Measurements from ENCODE around the gene OSBPL2. TPM values are rescaled to one million over a fixed set of nuclear protein-coding genes. Genes with fewer than 3 reads are reported as not detected.

OSBPL2 gene
- total RNA-seq, 1 donor from 2014 or later, result 39.0 TPM

DNA sequence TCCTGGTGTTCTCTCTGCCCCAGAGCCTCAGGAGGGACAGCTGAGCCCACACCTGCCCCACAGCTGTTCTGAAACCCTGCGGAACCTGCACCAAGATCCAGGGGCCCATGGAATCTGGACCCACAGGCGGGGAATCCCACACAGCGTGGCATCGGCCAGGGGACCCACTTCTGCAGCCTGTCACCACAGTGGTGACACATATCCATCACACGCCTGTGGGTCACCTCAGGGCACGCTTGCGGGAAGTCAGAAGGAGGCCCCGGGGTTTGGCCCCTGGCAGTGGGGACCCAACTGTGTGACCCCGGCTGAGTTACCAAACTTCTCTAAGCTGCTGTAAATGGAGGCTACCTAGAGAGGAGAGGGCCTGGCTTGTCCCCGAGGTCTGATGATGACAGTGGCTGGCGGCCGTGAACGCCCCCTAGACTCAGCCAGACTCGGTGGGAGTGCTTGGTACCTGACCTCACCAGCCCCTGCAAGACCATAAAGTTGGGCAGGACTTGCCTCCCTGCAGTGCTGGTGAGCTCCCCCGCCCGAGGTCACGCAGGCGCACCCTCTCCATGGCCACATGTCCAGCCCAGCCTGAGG is 16.0 kb upstream of the OSBPL2 start:
- no peak for DNase-seq

DNA sequence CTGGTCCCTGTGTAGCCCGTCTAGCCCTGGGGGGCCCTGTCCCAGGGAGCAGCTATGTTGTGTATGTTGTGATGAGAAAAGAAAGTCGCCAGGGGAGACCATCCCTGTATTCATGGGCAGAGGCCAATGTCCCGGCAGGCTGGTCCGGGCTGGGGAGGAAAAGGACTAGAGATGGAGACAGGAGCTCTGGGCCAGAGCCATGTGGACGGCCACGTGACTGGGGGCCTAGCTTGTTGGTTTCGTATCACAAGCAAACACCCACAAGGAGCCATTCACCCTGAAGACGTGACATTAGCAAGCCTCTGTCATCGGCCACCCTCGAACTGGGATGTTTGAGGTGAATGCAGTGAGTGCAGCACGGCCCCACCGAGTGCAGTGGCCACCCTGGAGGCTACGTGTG is 15.3 kb upstream of the OSBPL2 start:
- DNase-seq, result no peak

DNA sequence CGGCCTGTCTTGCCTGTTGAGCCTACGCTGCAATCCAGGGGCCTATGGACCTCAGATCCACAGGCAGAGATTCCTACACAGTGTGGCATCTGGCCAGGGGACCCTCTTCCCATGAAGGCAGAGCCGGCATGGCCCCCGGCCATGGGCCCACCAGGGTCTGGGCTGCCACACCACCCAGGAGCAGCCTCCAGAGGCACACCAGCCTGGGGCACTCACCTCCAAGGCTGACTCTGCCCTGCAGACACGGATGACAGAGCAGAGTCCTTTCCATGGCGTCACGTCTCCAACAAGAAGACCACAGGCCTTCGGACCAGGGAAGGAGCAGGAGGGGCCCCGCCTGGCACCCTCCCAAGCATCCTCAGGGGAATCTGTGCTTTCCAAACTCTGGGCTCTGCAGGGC is 14.8 kb upstream of the OSBPL2 start:
- no peak for DNase-seq

DNA sequence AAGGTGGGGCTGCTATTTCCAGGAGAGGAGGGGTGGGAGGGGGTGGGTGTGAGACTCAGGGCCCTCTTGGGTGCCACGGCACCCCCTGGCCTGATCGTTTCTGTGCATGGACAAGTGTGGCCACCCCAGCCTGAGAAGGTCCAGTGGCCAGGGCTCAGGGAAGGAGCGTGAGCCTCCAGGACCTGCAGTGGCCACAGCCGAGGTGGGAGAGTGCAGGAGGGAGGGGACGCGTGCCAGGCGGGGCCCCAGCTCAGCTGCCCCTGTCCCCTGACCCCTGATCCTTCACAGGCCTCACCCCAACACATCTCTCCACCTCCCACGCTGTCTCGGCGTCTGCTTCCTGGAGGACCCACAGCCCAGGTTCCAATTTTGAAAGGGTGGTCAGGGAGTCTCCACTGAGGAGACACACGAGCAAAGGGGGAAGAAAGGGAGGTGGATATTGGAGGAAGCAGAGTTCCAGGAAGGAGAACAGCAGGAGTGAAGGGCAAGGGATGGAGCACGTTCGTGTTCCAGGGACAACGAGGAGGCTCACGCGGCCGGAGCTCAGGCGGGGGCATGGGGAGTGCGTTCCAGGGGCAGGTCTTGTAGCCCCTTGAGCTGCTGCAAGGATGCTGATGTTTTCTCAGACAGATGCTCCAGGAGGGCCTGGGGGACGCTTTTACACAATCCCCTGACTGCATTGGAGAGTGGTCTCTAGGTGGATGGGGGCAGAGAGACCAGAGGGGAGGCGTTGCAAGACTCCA is 14.0 kb upstream of the OSBPL2 start:
- no peak for DNase-seq

GRCh38 chr20:62225026-62225425 is 13.3 kb upstream of the OSBPL2 start:
- no peak for DNase-seq

GRCh38 chr20:62225820-62226635 is 12.3 kb upstream of the OSBPL2 start:
- no peak for DNase-seq

- DNase-seq, result no peak
These were observed 11.4 kb upstream of the OSBPL2 start for GRCh38 chr20:62226707-62227590.

DNA sequence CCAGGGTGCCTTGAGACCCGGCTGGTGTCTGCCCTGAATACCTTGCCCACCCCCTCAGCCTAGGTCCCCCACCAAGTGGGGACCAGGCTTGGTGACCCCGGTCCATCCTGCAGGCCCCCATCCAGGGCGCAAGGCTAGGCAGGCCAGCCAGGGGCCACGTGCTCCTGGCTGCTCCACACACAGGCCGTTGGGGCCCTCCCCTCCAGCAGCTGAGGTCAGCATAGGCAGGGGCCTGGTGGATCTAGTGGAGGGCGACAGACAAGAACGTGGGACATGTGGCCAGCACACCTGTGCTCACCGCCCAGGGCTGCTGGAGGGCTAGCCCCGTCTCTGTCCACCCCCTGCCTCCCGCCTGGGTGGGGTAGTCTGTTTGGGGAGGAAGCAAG is 10.7 kb upstream of the OSBPL2 start:
- no peak for DNase-seq

DNA sequence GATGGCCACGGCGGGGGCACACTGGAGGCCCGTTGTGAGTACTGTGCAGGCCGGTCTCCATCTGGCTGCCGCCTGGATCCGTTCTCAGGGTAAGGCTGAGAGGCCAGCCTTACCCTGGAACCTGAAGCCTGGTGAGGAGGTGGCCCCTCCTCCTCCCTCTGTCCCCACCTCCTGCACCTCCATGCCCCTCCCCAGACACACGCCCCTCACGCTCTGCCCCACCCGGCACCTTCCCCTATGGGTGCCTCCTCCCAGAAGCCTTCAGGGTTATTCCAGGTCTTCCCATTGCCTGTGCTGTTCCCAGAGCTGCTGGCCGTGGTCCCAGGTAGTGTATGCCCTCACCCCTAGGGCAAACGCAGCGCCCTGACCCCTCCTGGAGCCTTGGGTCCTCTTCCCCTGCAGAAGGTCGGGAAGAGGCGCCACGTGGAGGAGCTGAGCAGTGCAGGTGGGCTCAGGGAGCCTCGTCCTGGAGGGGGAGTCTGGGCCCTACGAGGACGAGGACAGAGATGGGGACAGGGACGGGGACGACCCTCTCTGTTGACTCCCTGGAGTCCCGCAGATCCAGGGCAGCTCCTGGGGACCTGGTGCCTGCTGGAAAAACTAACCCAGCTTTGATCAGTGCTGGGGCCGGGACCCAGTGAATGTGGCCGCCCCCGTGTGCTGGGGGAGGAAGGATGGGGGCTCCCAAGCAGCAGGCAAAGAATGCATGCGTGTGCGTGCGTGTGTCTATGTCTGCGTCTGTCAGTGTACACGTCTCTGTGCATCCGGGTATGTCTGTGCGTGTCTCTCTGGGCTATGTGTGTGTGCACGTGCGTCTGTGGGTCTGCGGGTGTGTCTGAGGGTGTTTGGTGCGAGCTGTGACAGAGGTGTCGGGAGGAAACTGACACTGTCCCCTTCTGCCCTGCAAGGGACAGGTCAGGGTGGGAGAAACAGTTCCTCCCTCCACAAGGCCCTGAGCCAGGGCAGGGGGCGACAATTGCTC is 10.1 kb upstream of the OSBPL2 start:
- no peak for DNase-seq

- DNase-seq, result no peak
These were observed 9.3 kb upstream of the OSBPL2 start for GRCh38 chr20:62228982-62229545.

DNA sequence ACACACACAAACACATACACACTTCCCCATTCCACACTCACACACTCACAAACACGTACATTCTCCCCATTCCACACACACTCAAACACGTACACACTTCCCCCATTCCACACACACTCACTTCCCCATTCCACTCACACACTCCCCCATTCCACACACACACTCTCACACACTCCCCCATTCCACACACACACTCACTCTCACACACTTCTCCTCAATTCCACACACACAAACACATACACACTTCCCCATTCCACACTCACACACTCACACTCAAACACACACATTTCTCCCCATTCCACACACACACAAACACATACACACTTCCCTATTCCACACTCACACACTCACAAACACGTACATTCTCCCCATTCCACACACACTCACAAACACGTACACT is 8.7 kb upstream of the OSBPL2 start:
- DNase-seq, result no peak

DNA sequence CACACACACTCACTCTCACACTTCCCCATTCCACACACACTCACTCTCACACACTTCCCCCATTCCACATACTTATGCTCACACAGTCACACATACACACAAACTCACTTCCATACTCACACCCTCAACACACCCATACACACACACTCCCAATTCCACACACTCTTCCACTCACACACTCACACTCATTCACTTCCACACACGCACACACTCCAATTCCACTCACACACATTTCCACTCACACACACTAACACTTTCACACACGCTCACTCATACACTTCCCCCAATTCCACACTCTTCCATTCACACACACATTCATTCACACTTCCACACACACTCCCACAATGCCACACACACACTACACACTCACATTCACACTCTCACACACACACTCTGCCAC is 8.0 kb upstream of the OSBPL2 start:
- no peak for DNase-seq

DNA sequence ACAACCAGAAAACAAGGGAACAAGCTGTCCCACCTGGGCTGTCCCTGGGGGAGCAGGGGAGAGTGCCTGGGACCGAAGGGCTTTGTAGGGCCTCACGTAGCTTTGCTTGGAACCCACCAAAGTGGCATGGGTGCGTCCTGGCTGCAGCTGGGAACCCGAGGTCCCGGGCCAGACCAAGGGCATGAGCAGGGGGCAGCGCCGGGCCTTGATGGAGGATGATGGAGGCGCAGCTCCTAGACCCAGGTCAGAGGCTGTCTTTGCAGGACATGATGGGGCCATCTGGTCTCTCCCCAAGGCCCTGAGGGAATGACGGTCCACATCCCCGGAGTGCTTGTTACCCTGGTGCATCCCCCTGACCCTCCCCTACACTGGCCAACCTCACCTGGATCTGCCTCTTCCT is 7.6 kb upstream of the OSBPL2 start:
- no peak for DNase-seq

DNA sequence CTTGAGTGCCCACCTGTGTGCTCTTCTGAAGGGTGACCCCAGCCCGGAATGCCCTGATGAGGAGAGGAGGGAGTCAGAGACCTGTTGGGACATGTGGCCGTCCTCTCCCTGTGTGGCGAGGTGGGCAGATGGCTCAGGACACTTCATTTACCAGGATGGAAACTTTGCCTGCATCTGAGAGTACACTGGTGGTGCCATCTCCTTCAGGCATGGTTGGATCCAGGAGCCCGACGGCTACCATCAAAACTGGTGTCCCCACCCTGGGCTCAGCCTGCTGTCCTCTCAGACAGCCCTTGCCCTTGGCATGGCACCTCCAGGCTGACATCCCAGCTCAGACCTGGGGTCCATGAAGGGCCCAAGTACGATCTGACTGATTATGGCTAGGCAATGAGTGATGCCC is 7.0 kb upstream of the OSBPL2 start:
- no peak for DNase-seq

GRCh38 chr20:62232194-62232593 is 6.1 kb upstream of the OSBPL2 start:
- no peak for DNase-seq

DNA sequence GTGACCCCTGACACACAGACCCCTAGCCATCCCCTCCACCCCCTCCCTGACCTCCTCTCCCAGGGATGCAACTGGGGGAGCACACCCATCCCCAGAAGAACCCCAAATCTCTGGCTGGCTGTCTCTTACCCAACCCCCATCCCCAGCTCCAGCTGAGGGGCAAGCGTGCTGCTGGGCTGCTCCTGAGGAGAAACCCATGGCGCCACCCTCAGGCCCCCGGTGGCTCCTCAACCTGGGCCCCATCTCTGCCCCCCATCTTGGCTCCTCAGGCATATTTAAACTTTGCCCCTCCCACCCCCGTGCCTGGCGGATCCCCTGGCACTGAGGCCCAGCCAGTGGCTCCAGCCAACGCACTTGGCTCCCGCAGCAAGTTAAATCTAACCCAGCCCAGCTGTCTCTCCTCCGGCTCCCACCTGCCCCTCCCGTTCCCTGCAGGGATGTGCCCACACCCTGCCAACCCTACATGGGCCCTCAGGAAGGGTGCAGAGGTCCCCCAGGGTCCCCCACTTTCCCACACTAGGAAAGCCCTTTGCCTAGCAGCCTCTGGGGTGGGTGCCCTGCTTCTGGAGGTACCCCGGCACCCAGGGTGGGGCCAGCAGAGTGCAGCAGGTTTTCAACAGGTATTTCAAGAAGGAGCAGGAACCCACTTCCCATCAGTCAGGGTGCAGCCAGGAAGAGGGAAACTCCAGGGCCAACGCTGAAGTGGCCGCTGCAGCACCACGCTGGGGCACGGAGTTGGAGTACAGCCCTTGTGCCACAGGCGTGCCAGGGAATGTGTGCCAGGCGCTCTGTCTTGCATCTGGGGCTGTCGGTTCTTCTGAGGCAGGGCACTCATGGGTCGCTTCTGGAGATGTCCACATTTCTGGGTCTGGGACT is 5.3 kb upstream of the OSBPL2 start:
- DNase-seq, result no peak

DNA sequence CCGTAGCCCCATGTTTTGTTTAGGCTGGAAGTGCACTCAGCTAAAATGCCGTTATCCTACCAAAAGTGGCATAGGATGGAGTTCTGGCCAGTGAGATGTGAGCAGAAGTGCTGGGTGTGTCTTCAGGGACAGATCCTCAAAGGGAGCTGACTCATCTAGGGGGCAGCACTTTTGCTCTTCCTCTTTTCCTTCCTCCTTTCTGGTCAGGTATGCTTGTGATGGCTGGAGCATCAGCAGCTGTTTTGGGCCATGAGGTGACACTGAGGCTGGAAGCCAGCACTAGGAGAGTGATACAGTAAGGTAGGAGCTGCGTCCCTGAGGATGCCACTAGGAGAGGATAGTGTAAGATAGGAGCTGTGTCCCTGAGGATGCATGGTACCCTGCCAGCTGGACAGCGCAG is 4.6 kb upstream of the OSBPL2 start:
- DNase-seq, result no peak

GRCh38 chr20:62234339-62234738 is 4.0 kb upstream of the OSBPL2 start:
- no peak for DNase-seq

DNA sequence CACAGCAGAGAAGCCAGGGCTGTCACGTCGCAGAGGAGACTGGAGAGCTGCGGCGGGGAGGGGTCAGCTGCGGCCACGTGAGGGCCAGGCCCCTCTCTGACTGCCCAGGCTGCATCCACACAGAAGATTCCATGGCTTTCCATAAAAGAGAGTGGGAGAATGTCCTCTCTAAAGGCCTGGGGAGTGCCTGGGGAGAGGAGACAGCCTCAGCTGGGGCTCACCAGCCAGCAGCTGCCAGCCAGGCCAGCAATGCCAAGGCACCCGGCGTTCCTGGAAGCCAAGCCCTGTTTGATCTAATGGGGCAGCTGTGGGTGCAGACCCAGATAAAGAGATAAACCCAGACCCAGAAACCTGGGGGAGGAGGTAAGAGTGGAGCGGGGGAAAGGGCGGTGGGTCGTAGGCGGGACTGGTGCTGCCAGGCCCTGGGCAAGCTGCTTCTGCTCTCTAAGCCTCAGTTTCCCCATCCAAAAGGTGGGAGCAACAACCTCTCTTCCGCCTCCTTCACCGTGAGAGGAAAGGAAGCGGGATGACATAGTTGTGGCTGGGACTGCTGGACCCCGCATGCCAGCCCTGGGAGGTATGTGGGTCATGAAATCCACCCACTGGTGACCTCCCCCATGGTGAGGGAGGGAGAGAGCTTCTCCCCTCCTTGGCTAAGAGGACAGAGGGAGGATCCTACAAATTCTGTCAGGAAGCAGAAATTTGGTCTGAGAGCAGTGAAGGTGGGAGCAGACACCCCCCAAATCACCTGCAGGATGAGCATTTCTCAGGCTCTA is 3.1 kb upstream of the OSBPL2 start:
- DNase-seq, result no peak

Data from skin of body (tissue), 2 donors.